ENCODE results near the gene GBP2. TPM values are rescaled to one million over a fixed set of nuclear protein-coding genes. Genes with fewer than 3 reads are reported as not detected.
"Not testable (repeated sequence)": the region's sequence is repeated elsewhere in the genome, so short reads cannot be mapped to it uniquely, and the experiment has no call there.

GBP2 gene
- total RNA-seq, 4 donors from 2014 or later: 62.2 to 87.3 (median 72.5) TPM

DNA sequence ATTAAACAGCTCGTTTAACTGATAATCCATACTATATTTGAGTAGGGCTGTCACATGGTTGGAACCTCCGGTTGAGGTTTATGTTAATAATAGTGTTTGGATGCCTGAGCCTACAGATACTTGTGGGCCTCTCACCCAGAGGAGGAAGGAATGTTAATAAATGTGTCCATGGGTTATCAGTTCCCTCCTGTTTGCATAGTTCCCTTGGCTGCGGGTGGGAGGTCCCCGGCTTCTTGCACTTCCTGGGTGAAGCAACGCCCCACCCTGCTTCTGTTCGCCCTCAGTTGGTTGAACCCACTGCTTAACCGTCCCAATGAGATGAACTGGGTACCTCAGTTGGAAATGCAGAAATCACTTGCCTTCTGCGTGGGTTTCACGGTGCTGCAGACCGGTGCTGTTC is 37.3 kb downstream of the GBP2 start:
- no peak for DNase-seq (ENCODE audit: low spot score in 2 of 2)
- 89% methylated on average over 10 of the region's 10 CpGs for WGBS
- H3K4me1 ChIP-seq: no peaks in the 10 kb centered on the region
- no peaks in the 10 kb centered on the region for H3K36me3 ChIP-seq
- no peaks in the 10 kb centered on the region for H3K9me3 ChIP-seq
- H3K4me3 ChIP-seq: no peak overlapping the region
- TF ChIP-seq POLR2A (IDR thresholded peaks at IDR 0.05) (no peak), POLR2AphosphoS5 (IDR thresholded peaks at IDR 0.05) (no peak), EP300 (IDR thresholded peaks at IDR 0.05) (no peak)
- TF ChIP-seq, protein P1, sequence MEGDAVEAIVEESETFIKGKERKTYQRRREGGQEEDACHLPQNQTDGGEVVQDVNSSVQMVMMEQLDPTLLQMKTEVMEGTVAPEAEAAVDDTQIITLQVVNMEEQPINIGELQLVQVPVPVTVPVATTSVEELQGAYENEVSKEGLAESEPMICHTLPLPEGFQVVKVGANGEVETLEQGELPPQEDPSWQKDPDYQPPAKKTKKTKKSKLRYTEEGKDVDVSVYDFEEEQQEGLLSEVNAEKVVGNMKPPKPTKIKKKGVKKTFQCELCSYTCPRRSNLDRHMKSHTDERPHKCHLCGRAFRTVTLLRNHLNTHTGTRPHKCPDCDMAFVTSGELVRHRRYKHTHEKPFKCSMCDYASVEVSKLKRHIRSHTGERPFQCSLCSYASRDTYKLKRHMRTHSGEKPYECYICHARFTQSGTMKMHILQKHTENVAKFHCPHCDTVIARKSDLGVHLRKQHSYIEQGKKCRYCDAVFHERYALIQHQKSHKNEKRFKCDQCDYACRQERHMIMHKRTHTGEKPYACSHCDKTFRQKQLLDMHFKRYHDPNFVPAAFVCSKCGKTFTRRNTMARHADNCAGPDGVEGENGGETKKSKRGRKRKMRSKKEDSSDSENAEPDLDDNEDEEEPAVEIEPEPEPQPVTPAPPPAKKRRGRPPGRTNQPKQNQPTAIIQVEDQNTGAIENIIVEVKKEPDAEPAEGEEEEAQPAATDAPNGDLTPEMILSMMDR (IDR thresholded peaks at IDR 0.05): no peak
- H3K27ac ChIP-seq: no peak overlapping the region
- H3K27me3 ChIP-seq: no peaks in the 10 kb centered on the region

DNA sequence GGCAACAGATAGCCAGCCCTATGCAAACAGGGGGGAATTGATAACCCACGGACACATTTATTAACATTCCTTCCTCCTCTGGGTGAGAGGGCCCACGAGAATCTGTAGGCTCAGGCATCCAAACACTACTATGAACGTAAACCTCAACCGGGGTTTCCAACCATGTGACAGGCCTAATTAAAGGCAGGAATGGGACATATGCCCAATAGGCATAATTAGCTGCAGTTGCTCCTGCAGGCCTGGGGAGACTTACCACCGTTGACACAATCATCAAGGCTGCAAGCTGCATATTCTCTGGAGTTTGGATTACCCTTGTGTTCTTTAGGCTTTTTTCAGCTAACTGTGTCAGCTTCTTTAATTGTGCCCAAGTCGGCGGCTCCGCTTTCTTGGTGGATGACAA is 38.7 kb downstream of the GBP2 start:
- WGBS: 48% methylated on average over 8 of the region's 8 CpGs
- no peaks in the 10 kb centered on the region for H3K9me3 ChIP-seq
- H3K36me3 ChIP-seq: no peaks in the 10 kb centered on the region
- H3K27ac ChIP-seq: no peak overlapping the region
- TF ChIP-seq, protein P1 (IDR thresholded peaks at IDR 0.05): no peak
- no peak for TF ChIP-seq POLR2A (IDR thresholded peaks at IDR 0.05)
- TF ChIP-seq POLR2AphosphoS5 (IDR thresholded peaks at IDR 0.05): no peak
- no peak for TF ChIP-seq EP300 (IDR thresholded peaks at IDR 0.05)
- H3K4me3 ChIP-seq: no peak overlapping the region
- H3K4me1 ChIP-seq: no peaks in the 10 kb centered on the region
- H3K27me3 ChIP-seq: no peaks in the 10 kb centered on the region
- no peak for DNase-seq (ENCODE audit: low spot score in 2 of 2)

DNA sequence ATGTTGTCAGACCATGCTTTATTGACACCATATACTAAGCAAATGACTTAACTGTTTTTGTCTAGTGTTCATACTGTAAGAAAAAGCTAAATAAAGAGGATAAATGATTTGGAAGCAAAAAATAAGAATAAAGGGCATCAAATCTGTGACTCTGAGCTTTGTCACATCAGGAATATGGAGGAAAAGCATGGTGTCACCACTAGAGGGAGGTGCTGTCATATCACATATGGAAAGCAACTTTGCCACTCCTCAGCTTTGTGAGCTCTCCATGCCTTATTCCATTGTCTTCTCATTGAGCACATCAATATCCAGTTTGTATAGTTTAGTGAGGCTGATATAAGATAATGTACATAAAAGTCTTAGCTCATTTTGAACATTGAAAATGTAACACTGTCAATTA is 40.1 kb downstream of the GBP2 start:
- no peaks in the 10 kb centered on the region for H3K4me1 ChIP-seq
- DNase-seq (ENCODE audit: low spot score in 2 of 2): no peak
- TF ChIP-seq EP300 (IDR thresholded peaks at IDR 0.05): no peak
- TF ChIP-seq, protein P1 (IDR thresholded peaks at IDR 0.05): peak in 1 of 2 donors; percentile 44
- H3K36me3 ChIP-seq: no peaks in the 10 kb centered on the region
- H3K4me3 ChIP-seq: no peak overlapping the region
- no peaks in the 10 kb centered on the region for H3K27me3 ChIP-seq
- H3K9me3 ChIP-seq: no peaks in the 10 kb centered on the region
- no peak overlapping the region for H3K27ac ChIP-seq

DNA sequence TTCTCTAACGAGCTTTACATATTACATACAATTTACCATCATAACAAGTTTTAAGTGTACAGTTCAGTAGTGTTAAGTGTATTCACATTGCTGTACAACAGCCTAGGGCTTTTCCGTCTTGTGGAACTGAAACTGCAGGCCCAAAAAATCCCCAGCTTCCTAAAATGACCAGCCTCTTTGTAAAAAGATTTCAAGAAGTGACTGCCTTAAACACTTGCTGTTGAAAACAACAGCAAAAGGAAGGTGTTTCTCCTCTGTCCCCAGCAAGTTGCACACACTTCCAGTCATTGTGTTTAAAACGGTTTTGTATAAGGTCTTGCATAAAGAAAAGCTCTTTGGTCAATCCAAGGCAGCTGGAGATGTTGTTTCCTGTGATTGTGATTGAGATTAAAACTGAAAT is 44.9 kb downstream of the GBP2 start:
- 82% methylated on average over 3 of the region's 3 CpGs for WGBS
- Histone ChIP-seq H3K36me3 (no peaks in the 10 kb centered on the region), H3K4me3 (no peak overlapping the region), H3K4me1 (no peaks in the 10 kb centered on the region), H3K27me3 (no peaks in the 10 kb centered on the region), H3K27ac (no peak overlapping the region), H3K9me3 (no peaks in the 10 kb centered on the region)
- TF ChIP-seq POLR2A (IDR thresholded peaks at IDR 0.05): no peak
- no peak for TF ChIP-seq EP300 (IDR thresholded peaks at IDR 0.05)
- TF ChIP-seq POLR2AphosphoS5 (IDR thresholded peaks at IDR 0.05): no peak
- TF ChIP-seq, protein P1 (IDR thresholded peaks at IDR 0.05): no peak
- DNase-seq (ENCODE audit: low spot score in 2 of 2): no peak

DNA sequence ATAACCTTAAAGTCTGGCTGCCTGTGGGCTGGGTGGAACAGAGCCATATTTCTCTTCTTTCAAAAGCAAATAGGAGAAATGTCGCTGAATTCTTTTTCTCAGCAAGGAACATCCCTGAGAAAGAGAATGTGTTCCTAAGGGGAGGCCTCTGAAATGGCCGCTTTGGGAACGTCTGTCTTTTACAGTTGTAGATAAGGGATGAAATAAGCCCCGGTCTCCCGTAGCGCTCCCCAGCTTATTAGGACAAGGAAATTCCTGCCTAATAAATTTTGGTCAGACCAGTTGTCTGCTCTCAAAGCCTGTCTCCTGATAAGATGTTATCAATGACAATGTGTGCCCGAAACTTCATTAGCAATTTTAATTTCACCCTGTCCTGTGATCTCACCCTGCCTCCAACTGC is 45.8 kb downstream of the GBP2 start:
- 82% methylated on average over 7 of the region's 7 CpGs for WGBS

DNA sequence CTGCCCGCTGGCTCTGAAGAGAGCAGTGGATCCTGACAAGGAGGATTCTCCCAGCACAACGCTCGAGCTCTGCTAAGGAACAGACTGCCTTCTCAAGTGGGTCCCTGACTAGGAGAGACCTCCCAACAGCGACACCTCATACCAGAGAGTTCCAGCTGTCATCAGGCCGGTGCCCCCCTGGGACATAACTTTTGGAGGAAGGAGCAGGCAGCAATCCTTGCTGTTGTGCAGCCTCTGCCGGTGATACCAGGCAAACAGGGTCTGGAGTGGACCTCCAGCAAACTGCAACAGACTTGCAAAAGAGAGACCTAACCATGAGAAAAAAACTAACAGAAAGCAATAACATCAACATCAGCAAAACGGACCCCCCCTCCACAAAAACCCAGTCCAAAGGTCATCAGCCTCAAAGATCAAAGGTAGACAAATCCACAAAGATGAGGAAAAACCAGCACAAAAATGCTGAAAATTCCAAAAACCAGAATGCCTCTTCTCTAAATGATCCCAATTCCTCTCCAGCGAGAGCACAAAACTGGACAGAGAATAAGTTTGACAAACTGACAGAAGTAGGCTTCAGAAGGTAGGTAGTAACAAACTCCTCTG is 53.3 kb downstream of the GBP2 start:
- not testable (repeated sequence) for H3K4me3 ChIP-seq; H3K27me3 ChIP-seq; H3K4me1 ChIP-seq; H3K9me3 ChIP-seq; H3K27ac ChIP-seq; DNase-seq (ENCODE audit: low spot score in 2 of 2); H3K36me3 ChIP-seq
- 82% methylated on average over 8 of the region's 8 CpGs for WGBS

More for the DNA sequence above, 45.8 kb downstream of the GBP2 start:
- H3K9me3 ChIP-seq; H3K27ac ChIP-seq; H3K27me3 ChIP-seq; H3K4me3 ChIP-seq; H3K36me3 ChIP-seq; H3K4me1 ChIP-seq; DNase-seq (ENCODE audit: low spot score in 2 of 2): not testable (repeated sequence)

Data from suprapubic skin (tissue), 4 donors.